ENCODE data around the gene RPL27. TPM values are rescaled to one million over a fixed set of nuclear protein-coding genes. Genes with fewer than 3 reads are reported as not detected.

Gene RPL27
- total and polyA plus RNA-seq, 2 of the 8 experiments (the other 6 are each of a cell fraction or from before 2014, with no cell fraction given) = 1,415 to 3,779 TPM

DNA sequence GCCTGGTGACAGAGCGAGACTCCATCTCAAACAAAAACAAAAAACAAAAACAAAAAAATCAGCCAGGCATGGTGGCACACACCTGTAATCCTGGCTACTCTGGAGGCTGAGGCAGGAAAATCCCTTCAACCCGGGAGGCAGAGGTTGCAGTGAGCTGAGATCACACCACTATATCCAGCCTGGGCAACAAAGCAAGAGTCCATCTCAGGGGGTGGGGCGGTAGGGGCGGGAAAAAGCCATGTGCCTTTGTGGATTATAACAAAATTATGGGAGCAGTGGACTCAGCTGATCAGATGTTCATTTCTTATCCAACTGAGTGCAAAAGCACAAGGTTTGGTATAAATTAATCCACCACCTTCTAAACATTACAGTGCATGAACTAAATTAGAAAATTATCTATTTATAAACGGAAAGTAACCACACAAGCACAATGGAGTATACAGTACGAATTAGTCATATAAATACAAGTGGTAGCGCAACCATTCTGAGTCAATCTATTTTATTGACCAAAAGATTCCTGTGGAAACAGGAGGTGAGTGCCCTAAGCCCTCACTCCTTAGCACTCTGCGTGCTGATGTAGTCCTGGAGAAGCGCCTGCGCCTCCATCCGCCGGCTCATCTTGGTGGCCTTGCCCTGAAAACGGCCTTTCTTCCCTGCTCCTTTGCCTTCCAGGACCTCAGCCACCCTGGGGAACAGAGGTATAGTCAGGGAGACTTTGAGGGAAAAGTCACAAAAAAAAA lies 48.0 kb upstream of the RPL27 start:
- Histone ChIP-seq H2BK5ac (ENCODE audit: low read depth, low read length) (no peak overlapping the region), H3K27ac (ENCODE audit: low read depth, low read length) (no peak overlapping the region), H3K79me2 (ENCODE audit: control insufficient read depth in 1 of 2, insufficient read depth in 2 of 2, low read length in 2 of 2) (no peaks in the 10 kb centered on the region), H4K20me1 (replicated peaks in 1 of 2; ENCODE audit: control insufficient read depth in 1 of 2, insufficient read depth in 2 of 2, low read length in 2 of 2) (no peaks in the 10 kb centered on the region), H3K27me3 (replicated peaks in 1 of 4; ENCODE audit: control insufficient read depth in 3 of 4, extremely low read depth in 1 of 4, insufficient read depth in 3 of 4, low read length in 3 of 4) (no peaks in the 10 kb centered on the region), H3K9ac (replicated peaks in 1 of 4; ENCODE audit: extremely low read depth in 1 of 4, low read depth in 3 of 4, low read length in 3 of 4) (no peak overlapping the region), H2BK12ac (ENCODE audit: low read depth, low read length) (no peak overlapping the region), H3K23me2 (ENCODE audit: low read depth, low read length) (no peaks in the 10 kb centered on the region), H3K18ac (ENCODE audit: extremely low read depth, low read length) (no peak overlapping the region), H3K4me3 (ENCODE audit: extremely low read depth in 1 of 4, insufficient read depth in 2 of 4, low read depth in 3 of 4, low read length in 4 of 4) (no peak overlapping the region), H3K36me3 (ENCODE audit: control insufficient read depth in 2 of 4, insufficient read depth in 4 of 4, low read length in 3 of 4) (peaks cover 10 to 41% (median 27%) of the 10 kb centered on the region in 4 experiments), H2BK15ac (ENCODE audit: low read length) (no peak overlapping the region), H3K56ac (replicated peaks; ENCODE audit: insufficient read length, low read depth, low read length) (no peak overlapping the region), H3K9me3 (ENCODE audit: insufficient read depth in 2 of 2, low read depth in 1 of 2, low read length in 1 of 2) (no peaks in the 10 kb centered on the region), H3K23ac (ENCODE audit: insufficient read length) (no peak overlapping the region), H2BK120ac (replicated peaks; ENCODE audit: low read depth, low read length) (no peak overlapping the region), H2AFZ (ENCODE audit: low read length) (no peak overlapping the region), H3K4me2 (ENCODE audit: insufficient read depth in 1 of 2, low read depth in 2 of 2, low read length in 2 of 2) (no peak overlapping the region), H4K8ac (ENCODE audit: extremely low read depth, insufficient read depth, low read length) (no peak overlapping the region), H3K4ac (replicated peaks; ENCODE audit: insufficient read length, low read depth, low read length) (no peak overlapping the region), H2BK20ac (ENCODE audit: low read length) (no peak overlapping the region), H3K14ac (ENCODE audit: insufficient read length) (no peak overlapping the region), H4K91ac (replicated peaks; ENCODE audit: insufficient read length, low read length) (no peak overlapping the region), H4K5ac (ENCODE audit: insufficient read length, low read depth, low read length) (no peak overlapping the region), H3K79me1 (ENCODE audit: low read depth, low read length) (no peaks in the 10 kb centered on the region), H2AK5ac (ENCODE audit: low read depth, low read length) (no peak overlapping the region), H3K4me1 (replicated peaks in 1 of 4; ENCODE audit: control insufficient read depth in 3 of 4, insufficient read depth in 4 of 4, low read length in 3 of 4) (no peaks in the 10 kb centered on the region)
- 92% methylated on average over 13 of the region's 13 CpGs; no CpG with 5 or more reads in 1 of the 2 experiments for WGBS, 2 experiments (ENCODE audit: extremely low coverage in 1 of 2, insufficient coverage in 1 of 2, insufficient read length in 1 of 2, insufficient replicate concordance in 2 of 2, low coverage in 1 of 2, low lambda C conversion rate in 2 of 2, missing lambda C conversion rate in 1 of 2)
- DNase-seq (ENCODE audit: low read depth in 1 of 2, low spot score in 2 of 2) (no peak), FAIRE-seq (no peak)
- POLR2A ChIA-PET (ENCODE audit: partially characterized antibody) = interaction anchor here (1.9 to 2.0 kb wide), 2 partner anchors 12 to 48 kb away, joined by 6 to 7 read pairs; partner anchors contain the start of gene RPL27
- CTCF ChIA-PET (ENCODE audit: partially characterized antibody) = interaction anchor here (1.1 to 1.5 kb wide), 2 partner anchors 21 to 105 kb away, joined by 3 read pairs; no protein-coding TSS in a partner anchor
- TF ChIP-seq KDM1A (IDR thresholded peaks at IDR 0.05; ENCODE audit: borderline replicate concordance, low read length) (no peak), YY1 (IDR thresholded peaks at IDR 0.05; ENCODE audit: low read depth, low read length) (no peak), SIN3A (conservative IDR thresholded peaks at IDR 0.05 in 1 of 2, IDR thresholded peaks at IDR 0.05 in 1 of 2; ENCODE audit: low read depth in 1 of 2, low read length in 2 of 2) (no peak), GABPA (IDR thresholded peaks at IDR 0.05; ENCODE audit: borderline replicate concordance, insufficient read depth, low read length) (no peak), NANOG (IDR thresholded peaks at IDR 0.05; ENCODE audit: insufficient read depth, low read depth, low read length, poor library complexity, severe bottlenecking) (no peak), RXRA (IDR thresholded peaks at IDR 0.05; ENCODE audit: insufficient read depth, low read depth, low read length) (no peak), SIRT6 (IDR thresholded peaks at IDR 0.05; ENCODE audit: low read length) (no peak), TEAD4 (IDR thresholded peaks at IDR 0.05; ENCODE audit: low read depth, low read length) (no peak), ATF2 (IDR thresholded peaks at IDR 0.05; ENCODE audit: low read length) (no peak), GTF2F1 (IDR thresholded peaks at IDR 0.05; ENCODE audit: borderline replicate concordance, low read depth, low read length) (no peak), ZNF274 (IDR thresholded peaks at IDR 0.05; ENCODE audit: borderline replicate concordance, extremely low read depth, low read length) (no peak)

All from H1 (cell line).